ENCODE measurements around the gene RUFY2. TPM values are rescaled to one million over a fixed set of nuclear protein-coding genes. Genes with fewer than 3 reads are reported as not detected.

The RUFY2 gene
- total RNA-seq, 2 experiments from 2014 or later: 11.4 to 12.9 TPM

DNA sequence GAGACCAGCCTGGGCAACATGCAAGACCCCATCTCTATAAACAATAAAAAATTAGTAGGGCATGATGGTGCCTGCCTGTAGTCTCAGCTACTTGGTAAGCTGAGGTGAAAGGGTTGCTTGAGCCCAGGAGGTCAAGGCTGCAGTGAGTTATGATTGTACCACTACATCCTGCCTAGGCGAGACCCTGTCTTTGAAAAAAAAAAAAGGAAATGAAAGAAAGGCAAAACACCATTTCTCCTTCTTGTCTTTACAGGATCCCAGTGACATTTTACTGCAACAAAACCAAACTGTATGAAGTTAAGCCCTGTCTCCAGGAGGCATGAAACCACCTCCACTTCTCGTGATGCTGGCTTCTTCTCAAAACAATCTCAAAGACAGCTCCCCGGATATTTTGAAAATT, 44.5 kb downstream of the RUFY2 start:
- H3K27me3 Mint-ChIP-seq (ENCODE audit: low read depth): no peaks in the 10 kb centered on the region
- peaks cover 6% of the 10 kb centered on the region for H3K4me1 Mint-ChIP-seq (ENCODE audit: low read depth)
- DNase-seq (no peak), ATAC-seq (no peak)
- POLR2A ChIA-PET: no interaction called here
- peaks cover 10% of the 10 kb centered on the region for H3K36me3 Mint-ChIP-seq (ENCODE audit: low read depth)
- no peaks in the 10 kb centered on the region for H3K9me3 Mint-ChIP-seq (ENCODE audit: insufficient read depth)
- no peak overlapping the region for H3K27ac Mint-ChIP-seq
- H3K4me3 Mint-ChIP-seq: no peak overlapping the region
- CTCF ChIA-PET: interaction anchor here (0.7 to 2.9 kb wide), 4 partner anchors 14 to 160 kb away, joined by 3 to 14 read pairs (median 5); partner anchors contain the start of gene RUFY2

DNA sequence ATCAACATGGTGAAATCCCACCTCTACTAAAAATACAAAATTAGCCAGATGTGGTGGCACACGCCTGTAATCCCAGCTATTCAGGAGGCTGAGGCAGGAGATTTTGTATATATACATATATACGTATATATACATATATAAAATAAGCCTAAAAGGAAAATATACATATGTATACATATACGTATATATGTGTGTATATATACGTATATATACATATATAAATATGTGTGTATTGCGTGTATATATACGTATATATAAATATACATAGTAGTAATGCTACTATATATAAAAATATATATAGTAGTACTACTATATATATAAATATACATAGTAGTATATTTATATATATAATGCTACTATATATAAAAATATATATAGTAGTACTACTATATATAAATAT, 47.9 kb downstream of the RUFY2 start:
- POLR2A ChIA-PET: no interaction called here
- Mint-ChIP-seq H3K27me3 (ENCODE audit: low read depth) (no peaks in the 10 kb centered on the region), H3K27ac (no peak overlapping the region), H3K9me3 (ENCODE audit: insufficient read depth) (no peaks in the 10 kb centered on the region), H3K4me1 (ENCODE audit: low read depth) (peaks cover 6% of the 10 kb centered on the region), H3K36me3 (ENCODE audit: low read depth) (peaks cover 10% of the 10 kb centered on the region), H3K4me3 (no peak overlapping the region)
- CTCF ChIA-PET: no interaction called here
- no peak for DNase-seq
- ATAC-seq: no peak

DNA sequence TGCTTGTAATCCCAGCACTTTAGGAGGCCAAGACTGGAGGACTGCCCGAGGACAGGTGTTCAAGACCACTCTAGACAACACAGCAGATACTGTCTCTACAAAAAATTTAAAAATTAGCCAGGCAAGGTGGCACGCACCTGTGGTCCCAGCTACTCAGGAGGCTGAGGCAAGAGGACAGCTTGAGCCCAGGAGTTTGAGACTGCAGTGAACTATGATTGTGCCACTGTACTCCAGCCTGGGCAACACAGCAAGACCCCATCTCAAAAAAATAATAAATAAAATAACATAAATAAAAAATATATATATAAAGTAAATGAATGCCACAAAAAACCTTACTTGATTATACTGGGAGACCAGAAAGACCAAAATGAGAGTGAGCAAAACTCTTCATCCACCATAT, 53.5 kb downstream of the RUFY2 start:
- ATAC-seq (no peak), DNase-seq (no peak)
- H3K4me1 Mint-ChIP-seq (ENCODE audit: low read depth): no peaks in the 10 kb centered on the region
- peaks cover 16% of the 10 kb centered on the region for H3K36me3 Mint-ChIP-seq (ENCODE audit: low read depth)
- POLR2A ChIA-PET: no interaction called here
- H3K27ac Mint-ChIP-seq: no peak overlapping the region
- CTCF ChIA-PET: no interaction called here
- H3K27me3 Mint-ChIP-seq (ENCODE audit: low read depth): no peaks in the 10 kb centered on the region
- no peaks in the 10 kb centered on the region for H3K9me3 Mint-ChIP-seq (ENCODE audit: insufficient read depth)
- H3K4me3 Mint-ChIP-seq: no peak overlapping the region

DNA sequence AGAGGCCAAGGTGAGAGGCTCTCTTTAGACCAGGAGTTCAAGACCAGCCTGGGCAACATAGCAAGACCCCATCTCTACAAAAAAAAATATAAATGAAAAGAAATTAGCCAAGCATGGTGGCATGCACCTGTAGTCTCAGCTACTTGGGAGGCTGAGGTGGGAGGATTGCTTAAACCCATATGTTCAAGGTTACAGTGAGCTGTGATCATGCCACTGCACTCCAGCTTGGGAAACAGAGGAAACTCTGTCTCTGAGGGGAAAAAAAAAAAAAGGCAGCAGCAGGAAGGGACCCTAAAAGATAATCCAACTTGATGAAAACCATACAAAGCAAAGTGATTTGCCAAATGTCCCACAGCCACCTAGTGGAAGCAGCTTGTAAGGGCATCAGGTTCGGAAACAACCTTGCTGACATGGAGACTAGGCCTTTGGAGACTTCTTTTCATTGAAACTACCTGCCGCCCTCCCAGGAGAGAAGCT, 58.8 kb downstream of the RUFY2 start:
- CTCF ChIA-PET: interaction anchor here (0.6 to 6.0 kb wide), 20 partner anchors 8 to 717 kb away, joined by 3 to 46 read pairs (median 4); partner anchors contain the start of genes HNRNPH3, PBLD and RUFY2
- peak; percentile 64 for ATAC-seq
- Mint-ChIP-seq H3K27me3 (ENCODE audit: low read depth) (no peaks in the 10 kb centered on the region), H3K4me3 (no peak overlapping the region), H3K36me3 (ENCODE audit: low read depth) (peaks cover 45% of the 10 kb centered on the region), H3K4me1 (ENCODE audit: low read depth) (peaks cover 7% of the 10 kb centered on the region), H3K9me3 (ENCODE audit: insufficient read depth) (no peaks in the 10 kb centered on the region), H3K27ac (peak overlapping the region; percentile 54)
- peak; percentile 65 for DNase-seq
- POLR2A ChIA-PET: interaction anchor here (0.8 to 1.3 kb wide), 5 partner anchors 9 to 258 kb away, joined by 3 to 6 read pairs (median 3); partner anchors contain the start of genes HNRNPH3, PBLD and RUFY2

DNA sequence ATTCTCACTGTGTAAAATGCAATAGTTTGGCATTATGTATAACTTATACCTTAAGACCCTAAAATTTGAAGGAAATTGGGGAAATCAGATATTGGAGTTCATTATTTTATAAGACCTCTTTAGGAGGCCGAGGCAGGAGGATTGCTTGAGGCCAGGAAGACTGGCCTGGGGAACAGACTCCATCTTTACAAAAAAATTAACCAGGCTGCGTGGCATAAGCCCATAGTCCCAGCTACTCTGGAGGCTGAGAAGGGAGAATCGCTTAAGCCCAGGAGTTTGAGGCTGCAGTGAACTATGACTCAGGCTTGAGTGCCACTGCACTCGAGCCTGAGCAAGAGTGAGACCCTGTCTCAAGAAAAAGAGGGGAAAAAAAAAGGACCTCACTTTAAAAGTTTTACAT, 60.3 kb downstream of the RUFY2 start:
- Mint-ChIP-seq H3K27me3 (ENCODE audit: low read depth) (no peaks in the 10 kb centered on the region), H3K9me3 (ENCODE audit: insufficient read depth) (no peaks in the 10 kb centered on the region), H3K27ac (no peak overlapping the region), H3K4me1 (ENCODE audit: low read depth) (peaks cover 12% of the 10 kb centered on the region), H3K36me3 (ENCODE audit: low read depth) (peaks cover 50% of the 10 kb centered on the region), H3K4me3 (no peak overlapping the region)
- CTCF ChIA-PET: interaction anchor here (3.3 to 6.0 kb wide), 2 partner anchors 13 to 134 kb away, joined by 26 to 46 read pairs; partner anchors contain the start of genes HNRNPH3 and PBLD
- POLR2A ChIA-PET: no interaction called here
- ATAC-seq: no peak
- DNase-seq: no peak

DNA sequence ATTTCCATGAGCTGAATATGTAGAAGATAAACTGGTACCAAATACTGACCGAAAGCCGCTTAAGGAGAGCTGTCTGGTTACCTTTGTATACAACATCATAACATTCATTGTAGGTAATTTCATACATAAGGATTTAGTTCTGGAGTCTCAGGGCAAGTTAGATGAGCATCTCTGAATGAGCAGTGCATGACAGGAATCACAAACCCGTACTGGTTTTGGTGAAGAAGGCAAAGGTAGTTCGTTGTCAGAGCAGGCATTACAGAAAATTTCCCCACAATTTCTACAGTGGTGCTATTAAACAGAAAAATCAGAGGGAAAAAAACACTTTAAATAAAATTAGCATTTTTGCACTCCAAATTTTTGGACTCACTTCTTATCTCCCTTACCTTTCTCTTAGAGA, 61.5 kb downstream of the RUFY2 start:
- Mint-ChIP-seq H3K27ac (no peak overlapping the region), H3K4me3 (no peak overlapping the region), H3K36me3 (ENCODE audit: low read depth) (peaks cover 62% of the 10 kb centered on the region), H3K4me1 (ENCODE audit: low read depth) (peaks cover 17% of the 10 kb centered on the region), H3K27me3 (ENCODE audit: low read depth) (no peaks in the 10 kb centered on the region), H3K9me3 (ENCODE audit: insufficient read depth) (no peaks in the 10 kb centered on the region)
- ChIA-PET POLR2A (interaction anchor here (1.0 to 1.5 kb wide), 2 partner anchors 13 to 133 kb away, joined by 3 read pairs; partner anchors contain the start of genes HNRNPH3 and PBLD), CTCF (interaction anchor here (0.7 to 6.0 kb wide), 2 partner anchors 11 to 132 kb away, joined by 4 to 46 read pairs; no protein-coding TSS in a partner anchor)
- DNase-seq: no peak
- no peak for ATAC-seq

DNA sequence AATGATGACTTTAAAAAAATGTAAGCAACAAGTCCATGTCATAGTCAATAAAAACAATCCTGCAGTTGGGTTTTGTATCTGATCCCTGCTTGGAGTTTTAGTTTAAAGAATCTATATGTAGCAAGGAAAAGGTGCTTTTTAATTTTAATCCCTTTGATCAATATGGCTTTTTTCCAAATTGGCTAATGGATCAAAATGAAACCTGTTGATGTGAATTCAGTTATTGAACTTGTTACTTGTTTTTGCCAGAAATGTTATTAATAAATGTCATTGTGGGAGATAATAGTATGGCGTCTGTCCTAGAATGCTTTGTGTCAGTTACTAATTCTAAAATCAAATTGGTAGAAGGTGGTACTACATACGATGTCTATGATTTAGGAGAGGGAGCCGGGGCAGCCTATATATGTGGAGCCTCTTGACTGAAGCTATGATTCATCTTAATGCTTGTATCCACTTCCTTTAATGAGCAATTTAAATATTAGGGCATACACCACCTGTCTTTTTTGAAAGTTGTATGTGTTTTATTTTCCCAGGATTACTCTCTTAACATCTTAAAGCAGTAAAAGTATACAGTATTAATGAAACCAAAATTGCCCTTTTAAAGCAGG, 64.1 kb downstream of the RUFY2 start:
- ATAC-seq: no peak
- no peak for DNase-seq
- Mint-ChIP-seq H3K9me3 (ENCODE audit: insufficient read depth) (no peaks in the 10 kb centered on the region), H3K4me1 (ENCODE audit: low read depth) (peaks cover 22% of the 10 kb centered on the region), H3K4me3 (no peak overlapping the region), H3K36me3 (ENCODE audit: low read depth) (peaks cover 73% of the 10 kb centered on the region), H3K27me3 (ENCODE audit: low read depth) (no peaks in the 10 kb centered on the region), H3K27ac (no peak overlapping the region)
- POLR2A ChIA-PET: interaction anchor here (0.8 kb wide), 1 partner anchor 1751 kb away, joined by 3 read pairs; no protein-coding TSS in a partner anchor
- CTCF ChIA-PET: interaction anchor here (1.2 to 1.4 kb wide), 2 partner anchors 11 to 130 kb away, joined by 3 to 5 read pairs; partner anchors contain the start of gene HNRNPH3

DNA sequence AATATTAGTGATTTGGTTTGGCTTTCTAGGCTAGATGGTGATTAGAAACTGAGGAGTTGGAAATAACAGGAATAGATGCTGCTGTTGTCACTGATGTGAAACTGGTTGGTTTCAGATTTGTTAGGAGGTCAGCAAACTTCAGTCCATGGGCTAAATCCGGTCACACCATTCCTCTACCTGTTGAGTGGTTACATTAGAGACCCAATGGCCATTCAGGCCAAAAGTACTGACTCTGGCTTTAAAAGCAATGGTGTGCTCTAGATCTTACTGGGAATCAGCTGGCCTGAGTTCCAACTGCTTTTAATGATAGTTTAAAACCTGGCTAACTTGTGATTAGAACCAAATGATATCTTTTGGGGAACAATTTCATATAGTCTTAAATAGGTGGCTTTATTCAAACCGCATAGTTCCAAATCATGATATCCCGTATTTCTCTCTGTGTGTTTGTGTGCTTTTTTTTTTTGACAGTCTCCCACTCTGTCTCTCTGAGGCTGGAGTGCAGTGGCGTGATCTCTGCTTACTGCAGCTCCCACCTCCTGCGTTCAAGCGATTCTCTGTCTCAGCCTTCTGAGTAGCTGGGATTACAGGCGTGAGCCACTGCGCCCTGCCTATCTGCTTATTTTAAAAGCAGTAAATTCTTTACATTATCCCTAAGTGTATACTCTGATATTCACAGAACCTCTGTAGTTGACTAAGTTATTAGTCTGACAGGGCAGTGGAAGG, 66.6 kb downstream of the RUFY2 start:
- POLR2A ChIA-PET: interaction anchor here (1.4 kb wide), 1 partner anchor 9 kb away, joined by 5 read pairs; the partner anchor contains the start of gene HNRNPH3
- DNase-seq (no peak), ATAC-seq (no peak)
- peaks cover 37% of the 10 kb centered on the region for H3K4me1 Mint-ChIP-seq (ENCODE audit: low read depth)
- H3K27me3 Mint-ChIP-seq (ENCODE audit: low read depth): no peaks in the 10 kb centered on the region
- CTCF ChIA-PET: interaction anchor here (3.1 kb wide), 1 partner anchor 8 kb away, joined by 15 read pairs; no protein-coding TSS in a partner anchor
- no peaks in the 10 kb centered on the region for H3K9me3 Mint-ChIP-seq (ENCODE audit: insufficient read depth)
- no peak overlapping the region for H3K27ac Mint-ChIP-seq
- peaks cover 77% of the 10 kb centered on the region for H3K36me3 Mint-ChIP-seq (ENCODE audit: low read depth)
- no peak overlapping the region for H3K4me3 Mint-ChIP-seq

DNA sequence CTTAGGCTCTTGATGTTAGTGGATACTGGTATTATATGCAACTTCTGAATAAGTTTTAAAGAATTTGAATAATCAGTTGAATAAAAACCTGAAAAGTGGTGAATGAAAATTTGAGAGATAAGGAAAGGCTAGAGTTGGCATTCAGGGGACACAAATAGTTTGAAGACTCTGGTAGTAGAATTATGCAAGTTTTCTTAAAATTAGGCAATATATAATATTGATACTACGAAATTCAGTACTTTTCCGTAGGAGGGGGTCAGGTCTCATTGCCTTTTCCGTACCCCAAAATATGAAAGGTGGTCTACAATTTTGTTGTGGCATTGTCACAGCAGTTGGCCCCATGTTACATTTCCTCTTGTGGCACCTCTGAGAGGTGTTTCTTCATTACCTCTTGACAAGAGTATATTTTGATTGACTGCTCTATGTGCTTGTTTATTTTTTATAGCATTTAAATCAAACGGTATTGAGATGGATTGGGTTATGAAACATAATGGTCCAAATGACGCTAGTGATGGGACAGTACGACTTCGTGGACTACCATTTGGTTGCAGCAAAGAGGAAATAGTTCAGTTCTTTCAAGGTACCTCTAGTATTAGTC, 70.2 kb downstream of the RUFY2 start:
- H3K9me3 Mint-ChIP-seq (ENCODE audit: insufficient read depth): no peaks in the 10 kb centered on the region
- peaks cover 82% of the 10 kb centered on the region for H3K36me3 Mint-ChIP-seq (ENCODE audit: low read depth)
- ChIA-PET POLR2A (no interaction called here), CTCF (interaction anchor here (1.7 kb wide), 1 partner anchor 549 kb away, joined by 3 read pairs; no protein-coding TSS in a partner anchor)
- H3K27me3 Mint-ChIP-seq (ENCODE audit: low read depth): no peaks in the 10 kb centered on the region
- no peak for DNase-seq
- peak overlapping the region; percentile 66 for H3K27ac Mint-ChIP-seq
- H3K4me3 Mint-ChIP-seq: peak overlapping the region; percentile 98
- H3K4me1 Mint-ChIP-seq (ENCODE audit: low read depth): peaks cover 45% of the 10 kb centered on the region
- ATAC-seq: no peak

DNA sequence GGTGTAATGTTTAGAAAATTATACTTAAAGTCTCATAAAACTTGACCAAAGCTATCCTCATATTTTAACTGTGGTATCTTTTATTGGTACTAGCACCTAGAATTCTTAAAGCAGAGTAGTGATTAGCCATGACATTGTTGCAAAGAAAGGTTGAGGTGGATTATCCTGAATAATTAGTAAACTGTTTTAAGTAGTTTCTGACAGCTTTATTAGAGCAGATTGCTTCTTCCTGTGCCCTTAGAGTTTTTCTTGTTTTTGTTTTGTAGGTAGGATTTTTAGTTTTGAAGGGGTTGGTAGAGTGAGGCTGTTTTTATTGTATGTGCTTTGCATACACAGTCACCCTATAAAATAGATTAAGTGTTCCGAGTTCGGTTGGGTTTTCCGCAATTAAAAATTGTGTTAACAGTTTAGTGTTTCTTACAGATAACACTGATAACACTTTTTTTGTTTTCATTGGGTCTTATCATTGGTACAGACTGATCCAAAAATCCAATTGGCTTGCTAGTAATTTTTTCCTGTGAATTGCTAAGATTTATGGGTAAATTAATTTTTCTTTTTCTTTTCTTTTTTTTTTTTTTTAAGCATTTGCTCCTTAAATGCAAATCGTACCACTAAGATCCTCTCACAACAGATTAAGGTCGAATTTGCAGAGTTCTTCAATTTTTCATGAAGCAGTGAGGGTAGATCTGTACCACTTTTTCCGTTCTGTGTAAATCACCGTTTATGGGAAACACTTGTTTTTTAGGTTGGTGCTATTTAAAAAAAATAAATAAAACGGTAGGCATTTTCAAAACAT, 72.2 kb downstream of the RUFY2 start:
- H3K27me3 Mint-ChIP-seq (ENCODE audit: low read depth): no peaks in the 10 kb centered on the region
- peak overlapping the region; percentile 60 for H3K27ac Mint-ChIP-seq
- H3K9me3 Mint-ChIP-seq (ENCODE audit: insufficient read depth): no peaks in the 10 kb centered on the region
- ChIA-PET POLR2A (interaction anchor here (1.1 kb wide), 1 partner anchor 450 kb away, joined by 6 read pairs; no protein-coding TSS in a partner anchor), CTCF (interaction anchor here (0.9 to 4.6 kb wide), 9 partner anchors 11 to 547 kb away, joined by 3 to 26 read pairs (median 4); partner anchors contain the start of gene RUFY2)
- peak overlapping the region; percentile 98 for H3K4me3 Mint-ChIP-seq
- peaks cover 64% of the 10 kb centered on the region for H3K36me3 Mint-ChIP-seq (ENCODE audit: low read depth)
- peaks cover 55% of the 10 kb centered on the region for H3K4me1 Mint-ChIP-seq (ENCODE audit: low read depth)
- ATAC-seq (no peak), DNase-seq (no peak)

All from activated CD8-positive, alpha-beta T cell treated with anti-CD3 and anti-CD28 coated beads, Interleukin-2, amount 10 ng/mL, durations not matched to agents 7 days and 5 days (primary cell).